ENCODE results near the gene MKLN1.

DNA sequence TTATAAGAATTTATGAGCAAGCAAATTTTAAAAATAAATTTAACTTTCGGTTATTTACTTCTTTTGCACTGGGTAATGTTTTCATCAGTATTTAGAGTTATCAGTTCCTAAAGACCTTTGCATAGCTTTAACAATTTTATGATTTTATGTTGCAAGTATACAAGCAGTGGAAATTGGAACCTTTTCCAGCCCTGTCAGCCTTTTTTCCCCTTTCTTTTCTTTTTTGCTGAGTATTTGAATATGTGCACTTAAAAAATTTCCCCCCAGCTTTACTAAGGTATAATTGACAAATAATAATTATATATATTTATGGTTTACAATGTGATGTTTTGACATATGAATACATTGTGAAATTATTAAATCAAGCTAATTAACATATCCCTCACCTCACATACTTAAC, 62.6 kb downstream of the MKLN1 start:
- TF ChIP-seq, protein P1, sequence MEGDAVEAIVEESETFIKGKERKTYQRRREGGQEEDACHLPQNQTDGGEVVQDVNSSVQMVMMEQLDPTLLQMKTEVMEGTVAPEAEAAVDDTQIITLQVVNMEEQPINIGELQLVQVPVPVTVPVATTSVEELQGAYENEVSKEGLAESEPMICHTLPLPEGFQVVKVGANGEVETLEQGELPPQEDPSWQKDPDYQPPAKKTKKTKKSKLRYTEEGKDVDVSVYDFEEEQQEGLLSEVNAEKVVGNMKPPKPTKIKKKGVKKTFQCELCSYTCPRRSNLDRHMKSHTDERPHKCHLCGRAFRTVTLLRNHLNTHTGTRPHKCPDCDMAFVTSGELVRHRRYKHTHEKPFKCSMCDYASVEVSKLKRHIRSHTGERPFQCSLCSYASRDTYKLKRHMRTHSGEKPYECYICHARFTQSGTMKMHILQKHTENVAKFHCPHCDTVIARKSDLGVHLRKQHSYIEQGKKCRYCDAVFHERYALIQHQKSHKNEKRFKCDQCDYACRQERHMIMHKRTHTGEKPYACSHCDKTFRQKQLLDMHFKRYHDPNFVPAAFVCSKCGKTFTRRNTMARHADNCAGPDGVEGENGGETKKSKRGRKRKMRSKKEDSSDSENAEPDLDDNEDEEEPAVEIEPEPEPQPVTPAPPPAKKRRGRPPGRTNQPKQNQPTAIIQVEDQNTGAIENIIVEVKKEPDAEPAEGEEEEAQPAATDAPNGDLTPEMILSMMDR (IDR thresholded peaks at IDR 0.05 in 2 of 3, conservative IDR thresholded peaks at IDR 0.05 in 1 of 3; ENCODE audit: borderline replicate concordance in 1 of 3, insufficient read depth in 1 of 3, low read depth in 2 of 3, low read length in 2 of 3), result no peak
- TF ChIP-seq EZH2 (IDR thresholded peaks at IDR 0.05) (no peak), CEBPB (IDR thresholded peaks at IDR 0.05; ENCODE audit: low read depth) (no peak), SP1 (IDR thresholded peaks at IDR 0.05; ENCODE audit: low read depth) (no peak), EGR1 (IDR thresholded peaks at IDR 0.05; ENCODE audit: low read depth) (no peak), TCF7L2 (IDR thresholded peaks at IDR 0.05; ENCODE audit: borderline replicate concordance, extremely low read depth, insufficient read depth, insufficient read length) (no peak), POLR2AphosphoS5 (IDR thresholded peaks at IDR 0.05; ENCODE audit: low read depth, low read length) (no peak)
- TF ChIP-seq, protein P2, sequence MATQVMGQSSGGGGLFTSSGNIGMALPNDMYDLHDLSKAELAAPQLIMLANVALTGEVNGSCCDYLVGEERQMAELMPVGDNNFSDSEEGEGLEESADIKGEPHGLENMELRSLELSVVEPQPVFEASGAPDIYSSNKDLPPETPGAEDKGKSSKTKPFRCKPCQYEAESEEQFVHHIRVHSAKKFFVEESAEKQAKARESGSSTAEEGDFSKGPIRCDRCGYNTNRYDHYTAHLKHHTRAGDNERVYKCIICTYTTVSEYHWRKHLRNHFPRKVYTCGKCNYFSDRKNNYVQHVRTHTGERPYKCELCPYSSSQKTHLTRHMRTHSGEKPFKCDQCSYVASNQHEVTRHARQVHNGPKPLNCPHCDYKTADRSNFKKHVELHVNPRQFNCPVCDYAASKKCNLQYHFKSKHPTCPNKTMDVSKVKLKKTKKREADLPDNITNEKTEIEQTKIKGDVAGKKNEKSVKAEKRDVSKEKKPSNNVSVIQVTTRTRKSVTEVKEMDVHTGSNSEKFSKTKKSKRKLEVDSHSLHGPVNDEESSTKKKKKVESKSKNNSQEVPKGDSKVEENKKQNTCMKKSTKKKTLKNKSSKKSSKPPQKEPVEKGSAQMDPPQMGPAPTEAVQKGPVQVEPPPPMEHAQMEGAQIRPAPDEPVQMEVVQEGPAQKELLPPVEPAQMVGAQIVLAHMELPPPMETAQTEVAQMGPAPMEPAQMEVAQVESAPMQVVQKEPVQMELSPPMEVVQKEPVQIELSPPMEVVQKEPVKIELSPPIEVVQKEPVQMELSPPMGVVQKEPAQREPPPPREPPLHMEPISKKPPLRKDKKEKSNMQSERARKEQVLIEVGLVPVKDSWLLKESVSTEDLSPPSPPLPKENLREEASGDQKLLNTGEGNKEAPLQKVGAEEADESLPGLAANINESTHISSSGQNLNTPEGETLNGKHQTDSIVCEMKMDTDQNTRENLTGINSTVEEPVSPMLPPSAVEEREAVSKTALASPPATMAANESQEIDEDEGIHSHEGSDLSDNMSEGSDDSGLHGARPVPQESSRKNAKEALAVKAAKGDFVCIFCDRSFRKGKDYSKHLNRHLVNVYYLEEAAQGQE (IDR thresholded peaks at IDR 0.05; ENCODE audit: low read depth), result no peak
- TF ChIP-seq, protein P3, sequence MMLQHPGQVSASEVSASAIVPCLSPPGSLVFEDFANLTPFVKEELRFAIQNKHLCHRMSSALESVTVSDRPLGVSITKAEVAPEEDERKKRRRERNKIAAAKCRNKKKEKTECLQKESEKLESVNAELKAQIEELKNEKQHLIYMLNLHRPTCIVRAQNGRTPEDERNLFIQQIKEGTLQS (IDR thresholded peaks at IDR 0.05), result no peak

Data from HCT116 (cell line).